ENCODE data around the gene DHX40.

DNA sequence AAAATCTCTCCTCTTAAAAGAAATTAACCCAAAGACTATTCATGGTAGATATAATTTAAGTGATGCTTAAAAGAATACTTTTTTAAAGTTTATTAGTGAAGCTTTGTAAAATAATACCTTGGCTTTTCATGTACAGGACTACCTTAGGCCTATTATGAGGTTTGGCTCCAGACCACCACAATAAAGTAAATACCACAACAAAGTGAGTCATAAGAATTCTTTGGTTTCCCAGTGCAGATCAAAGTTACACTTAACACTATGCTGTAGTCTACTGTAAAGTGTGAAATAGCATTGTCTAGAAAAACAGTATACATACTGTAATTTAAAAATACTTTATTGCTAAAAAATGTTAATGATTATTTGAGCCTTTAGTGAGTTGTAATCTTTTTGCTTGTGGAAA lies 85.9 kb downstream of the DHX40 start:
- TF ChIP-seq, protein P1, sequence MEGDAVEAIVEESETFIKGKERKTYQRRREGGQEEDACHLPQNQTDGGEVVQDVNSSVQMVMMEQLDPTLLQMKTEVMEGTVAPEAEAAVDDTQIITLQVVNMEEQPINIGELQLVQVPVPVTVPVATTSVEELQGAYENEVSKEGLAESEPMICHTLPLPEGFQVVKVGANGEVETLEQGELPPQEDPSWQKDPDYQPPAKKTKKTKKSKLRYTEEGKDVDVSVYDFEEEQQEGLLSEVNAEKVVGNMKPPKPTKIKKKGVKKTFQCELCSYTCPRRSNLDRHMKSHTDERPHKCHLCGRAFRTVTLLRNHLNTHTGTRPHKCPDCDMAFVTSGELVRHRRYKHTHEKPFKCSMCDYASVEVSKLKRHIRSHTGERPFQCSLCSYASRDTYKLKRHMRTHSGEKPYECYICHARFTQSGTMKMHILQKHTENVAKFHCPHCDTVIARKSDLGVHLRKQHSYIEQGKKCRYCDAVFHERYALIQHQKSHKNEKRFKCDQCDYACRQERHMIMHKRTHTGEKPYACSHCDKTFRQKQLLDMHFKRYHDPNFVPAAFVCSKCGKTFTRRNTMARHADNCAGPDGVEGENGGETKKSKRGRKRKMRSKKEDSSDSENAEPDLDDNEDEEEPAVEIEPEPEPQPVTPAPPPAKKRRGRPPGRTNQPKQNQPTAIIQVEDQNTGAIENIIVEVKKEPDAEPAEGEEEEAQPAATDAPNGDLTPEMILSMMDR (conservative IDR thresholded peaks at IDR 0.05 in 1 of 2, IDR thresholded peaks at IDR 0.05 in 1 of 2; ENCODE audit: low read depth in 1 of 2, low read length in 2 of 2) = no peak
- TF ChIP-seq EZH2 (IDR thresholded peaks at IDR 0.05; ENCODE audit: low read length, missing control alignments) = no peak
